B cell (primary cell): ENCODE data around the gene EHD1. TPM values are rescaled to one million over a fixed set of nuclear protein-coding genes. Genes with fewer than 3 reads are reported as not detected.
A peak's percentile ranks its signal among the peaks of the same experiment; 100 is the strongest.

Experiments
- ATAC-seq: fragments of 200-7000 bp; cut with Tn5 transposase; one replicate; pipeline ENCODE4 v1.10.0; 2021; ENCODE audit warnings: low read depth, mild to moderate bottlenecking, moderate number of reproducible peaks, moderate library complexity
- CTCF ChIA-PET: fragments of 350-600 bp; sonication (Branson Sonifier 250); formaldehyde crosslinking; loops from one replicate; lab custom pipeline; 2021; ENCODE audit warnings: antibody characterized with exemption, inconsistent platforms; lab: Charles Lee
- POLR2A ChIA-PET: fragments of 350-600 bp; sonication (Branson Sonifier 250); formaldehyde crosslinking; loops from one replicate; lab custom pipeline; 2021; ENCODE audit warnings: antibody characterized with exemption; lab: Charles Lee
- DNase-seq: peaks from one replicate; pipeline ENCODE4 v3.0.0; 2013
- H2AFZ ChIP-seq: 2 replicates; pipeline ENCODE4 v1.6.1; 2012; ENCODE audit warnings: mild to moderate bottlenecking, low read depth, low read length; ENCODE audit not compliant: insufficient read depth, poor library complexity, severe bottlenecking
- H3K27ac ChIP-seq, 2 donors: 1 replicate in 1 of 2; 2 replicates in 1 of 2; pipeline ENCODE4 v1.5.1; 2012 to 2013; ENCODE audit warnings: low read length in 2 of 2, mild to moderate bottlenecking in 2 of 2, moderate library complexity in 1 of 2
- H3K27me3 ChIP-seq, 4 experiments: fragments of 200-600 bp in 1 of 4; sonication (generic) in 1 of 4; replicated peaks in 1 of 4; 1 replicate in 2 of 4; 2 replicates in 2 of 4; pipeline versions ENCODE4 v1.6.1 to v1.7.0; 2013 to 2016; ENCODE audit warnings: low read length in 3 of 4, mild to moderate bottlenecking in 2 of 4, mixed read lengths in 1 of 4, moderate library complexity in 1 of 4; ENCODE audit not compliant: insufficient read depth in 4 of 4, control insufficient read depth in 3 of 4; ENCODE audit errors: control extremely low read depth in 1 of 4
- H3K36me3 ChIP-seq, 2 experiments: replicated peaks in 1 of 2; 1 replicate in 1 of 2; 2 replicates in 1 of 2; pipeline versions ENCODE4 v1.6.1 to v1.7.1; 2013; ENCODE audit warnings: low read length in 1 of 2; ENCODE audit not compliant: insufficient read depth in 2 of 2, control insufficient read depth in 1 of 2; ENCODE audit errors: control extremely low read depth in 1 of 2, extremely low read depth in 1 of 2
- H3K4me1 ChIP-seq, 2 donors: fragments of 200-600 bp in 1 of 2; sonication (generic) in 1 of 2; 1 replicate in 1 of 2; 2 replicates in 1 of 2; pipeline versions ENCODE4 v1.5.1 to v1.6.1; 2013 to 2017; ENCODE audit warnings: low read length in 2 of 2; ENCODE audit not compliant: control insufficient read depth in 2 of 2, insufficient read depth in 2 of 2
- H3K4me2 ChIP-seq: replicated peaks from 2 replicates; pipeline ENCODE3; 2012; ENCODE audit warnings: mild to moderate bottlenecking, low read depth, low read length; ENCODE audit not compliant: poor library complexity, severe bottlenecking
- H3K4me3 ChIP-seq, 5 experiments: fragments of 200-600 bp in 1 of 5; sonication (generic) in 1 of 5; 1 replicate in 3 of 5; 2 replicates in 2 of 5; pipeline versions ENCODE4 v1.5.1 to v1.7.0; 2011 to 2016; ENCODE audit warnings: low read length in 4 of 5, mild to moderate bottlenecking in 4 of 5, low read depth in 2 of 5, control low read depth in 1 of 5, moderate library complexity in 1 of 5; ENCODE audit not compliant: insufficient read depth in 1 of 5; ENCODE audit errors: control extremely low read depth in 1 of 5, extremely low read depth in 1 of 5
- H3K79me2 ChIP-seq: fragments of 200-600 bp; sonication (generic); one replicate; pipeline ENCODE4 v1.6.0; 2016; ENCODE audit warnings: low read length; ENCODE audit not compliant: control insufficient read depth, insufficient read depth
- H3K9ac ChIP-seq: fragments of 200-600 bp; sonication (generic); 2 replicates; pipeline ENCODE4 v1.6.1; 2017; ENCODE audit warnings: mild to moderate bottlenecking, low read length, moderate library complexity
- H3K9me3 ChIP-seq, 3 donors: one replicate each; pipeline versions ENCODE4 v1.6.1 to v1.7.1; 2013; ENCODE audit warnings: low read length in 2 of 3; ENCODE audit not compliant: control insufficient read depth in 2 of 3, insufficient read depth in 1 of 3; ENCODE audit errors: control extremely low read depth in 1 of 3
- H4K20me1 ChIP-seq: 2 replicates; pipeline ENCODE4 v1.6.0; 2012; ENCODE audit warnings: mild to moderate bottlenecking, low read length; ENCODE audit not compliant: insufficient read depth, control insufficient read depth, poor library complexity, severe bottlenecking
- H3K27ac Mint-ChIP-seq: one replicate; pipeline ENCODE4 v1.8.0; 2021; ENCODE audit warnings: mixed read lengths
- H3K27me3 Mint-ChIP-seq: one replicate; pipeline ENCODE4 v1.8.0; 2021; ENCODE audit warnings: mixed read lengths
- H3K4me1 Mint-ChIP-seq: one replicate; pipeline ENCODE4 v1.8.0; 2021; ENCODE audit warnings: mixed read lengths
- H3K4me3 Mint-ChIP-seq: one replicate; pipeline ENCODE4 v1.8.0; 2021; ENCODE audit warnings: mixed read lengths
- H3K9me3 Mint-ChIP-seq: one replicate; pipeline ENCODE4 v1.8.0; 2022; ENCODE audit warnings: mixed read lengths; ENCODE audit not compliant: insufficient read depth
- EZH2 ChIP-seq: IDR thresholded peaks from 2 replicates; pipeline ENCODE4 v1.6.1; 2012; ENCODE audit warnings: borderline replicate concordance, low read depth, mild to moderate bottlenecking, moderate library complexity, low read length; ENCODE audit not compliant: insufficient read depth, poor library complexity, severe bottlenecking
- WGBS: methylation state at CpG from one replicate; pipeline ENCODE4 v1.1.5; 2013; ENCODE audit warnings: missing lambda C conversion rate; ENCODE audit not compliant: insufficient coverage; 5-methylcytosine and 5-hydroxymethylcytosine counted together
- intact Hi-C: fragments of 100-400 bp; cut with micrococcal nuclease; formaldehyde crosslinking; loops from one replicate; pipeline ENCODE4 v1.10.0; 2022
- polyA minus RNA-seq: library from RNA; depleted of rRNA, polyadenylated mRNA; stranded (reverse); fragments of >200 nt; gene quantifications from 2 replicates; pipeline ENCODE4 v1.2.3, GENCODE V29; 2012
- polyA plus RNA-seq: library from polyadenylated mRNA; depleted of rRNA; stranded (reverse); fragments of >200 nt; gene quantifications from 2 replicates; pipeline ENCODE4 v1.2.3, GENCODE V29; 2012
- total RNA-seq, 2 donors: library from RNA; stranded (reverse); fragments of 120-200 nt in 1 of 2; gene quantifications; 1 replicate in 1 of 2; 2 replicates in 1 of 2; pipeline versions ENCODE4 v1.2.3 to v1.2.4, GENCODE V29; 2013 to 2022
- TF ChIP-seq, protein P1 (sequence below): fragments of 200-600 bp; IDR thresholded peaks from one replicate; pipeline ENCODE4 v1.8.0; 2022; ENCODE audit warnings: antibody characterized with exemption, mild to moderate bottlenecking

Gene EHD1
- total RNA-seq = 249 and 280 TPM in 2 replicates
- total RNA-seq (2013) = 65.0 TPM
- 208 and 223 TPM in 2 replicates for polyA plus RNA-seq
- polyA minus RNA-seq = 246 and 337 TPM in 2 replicates

DNA sequence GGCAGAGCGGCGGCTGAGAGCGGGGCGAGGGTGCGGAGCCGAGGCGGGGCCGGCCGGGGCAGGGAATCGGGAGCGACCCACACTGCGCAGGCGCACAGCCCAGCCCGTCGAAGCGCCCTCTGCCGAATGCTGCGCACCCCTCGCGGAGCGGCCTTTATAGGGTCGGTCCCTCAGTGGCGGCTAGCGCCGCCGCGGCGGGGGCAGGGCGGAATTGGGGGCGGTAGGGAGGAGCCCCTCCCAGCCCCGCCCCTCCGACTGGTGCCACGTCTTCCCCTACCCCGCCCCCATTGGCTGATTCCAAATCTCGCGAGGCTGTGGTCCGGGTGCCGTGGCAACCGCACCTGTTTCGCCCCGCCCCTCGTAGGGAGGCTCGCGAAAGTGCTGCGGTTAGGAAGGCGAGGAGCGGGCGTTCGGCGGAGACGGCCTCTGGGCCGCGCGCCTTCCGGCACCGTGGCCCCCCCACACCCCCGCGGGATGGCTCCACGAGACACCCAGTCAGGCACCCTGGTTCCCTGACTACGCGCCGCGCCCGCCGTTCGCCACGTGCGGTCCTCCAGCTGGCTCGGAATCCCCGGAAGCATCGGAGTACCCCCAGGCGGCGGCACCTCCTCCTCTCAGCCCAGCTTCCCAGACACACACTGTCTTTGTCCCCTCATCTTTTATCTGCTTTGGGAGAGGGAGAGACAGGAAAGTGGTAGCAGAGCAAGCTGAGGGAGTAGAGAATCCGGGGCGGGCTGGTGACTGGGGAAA is at the start of gene EHD1:
TSS of gene EHD1 (minus strand) at position 128 of the 750 bp plus-strand sequence. CDS start 157 bp downstream, outside the sequence.
- H3K4me3 Mint-ChIP-seq = peak within 1 kb of the TSS; percentile 95
- TF ChIP-seq, protein P1, sequence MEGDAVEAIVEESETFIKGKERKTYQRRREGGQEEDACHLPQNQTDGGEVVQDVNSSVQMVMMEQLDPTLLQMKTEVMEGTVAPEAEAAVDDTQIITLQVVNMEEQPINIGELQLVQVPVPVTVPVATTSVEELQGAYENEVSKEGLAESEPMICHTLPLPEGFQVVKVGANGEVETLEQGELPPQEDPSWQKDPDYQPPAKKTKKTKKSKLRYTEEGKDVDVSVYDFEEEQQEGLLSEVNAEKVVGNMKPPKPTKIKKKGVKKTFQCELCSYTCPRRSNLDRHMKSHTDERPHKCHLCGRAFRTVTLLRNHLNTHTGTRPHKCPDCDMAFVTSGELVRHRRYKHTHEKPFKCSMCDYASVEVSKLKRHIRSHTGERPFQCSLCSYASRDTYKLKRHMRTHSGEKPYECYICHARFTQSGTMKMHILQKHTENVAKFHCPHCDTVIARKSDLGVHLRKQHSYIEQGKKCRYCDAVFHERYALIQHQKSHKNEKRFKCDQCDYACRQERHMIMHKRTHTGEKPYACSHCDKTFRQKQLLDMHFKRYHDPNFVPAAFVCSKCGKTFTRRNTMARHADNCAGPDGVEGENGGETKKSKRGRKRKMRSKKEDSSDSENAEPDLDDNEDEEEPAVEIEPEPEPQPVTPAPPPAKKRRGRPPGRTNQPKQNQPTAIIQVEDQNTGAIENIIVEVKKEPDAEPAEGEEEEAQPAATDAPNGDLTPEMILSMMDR = peak; percentile 57
- TF ChIP-seq EZH2 = no peak
- Histone ChIP-seq H3K4me2 (peak within 1 kb of the TSS; percentile 96), H4K20me1 (peaks cover 44% of the 10 kb centered on the region), H3K9me3 (peaks cover 0 to 4% (median 0%) of the 10 kb centered on the region in 3 donors), H3K4me3 (peak within 1 kb of the TSS; percentile 78 to 99 (median 92)), H2AFZ (peak within 1 kb of the TSS; percentile 52), H3K79me2 (peaks cover 47% of the 10 kb centered on the region), H3K27me3 (no peaks in the 10 kb centered on the region), H3K9ac (peak within 1 kb of the TSS; percentile 99), H3K4me1 (peaks cover 48 to 59% of the 10 kb centered on the region in 2 donors), H3K27ac (peak within 1 kb of the TSS; percentile 86 to 99), H3K36me3 (peaks cover 0 to 17% of the 10 kb centered on the region in 2 experiments)
- under 1% methylated on average over 61 of the region's 75 CpGs for WGBS
- no peaks in the 10 kb centered on the region for H3K27me3 Mint-ChIP-seq
- DNase-seq (peak; percentile 100), ATAC-seq (peak; percentile 84)
- H3K27ac Mint-ChIP-seq = peak within 1 kb of the TSS; percentile 94
- ChIA-PET POLR2A (interaction anchor here (0.6 to 10.0 kb wide), 12 partner anchors 9 to 986 kb away, joined by 3 to 158 read pairs (median 4); no protein-coding TSS in a partner anchor), CTCF (interaction anchor here (0.8 to 30.2 kb wide), 5 partner anchors 9 to 118 kb away, joined by 3 to 1254 read pairs (median 9); partner anchors contain the start of genes BATF2 and CDC42BPG)
- no peaks in the 10 kb centered on the region for H3K9me3 Mint-ChIP-seq
- intact Hi-C loops = loop anchor here (1.0 to 2.0 kb wide), 6 partner anchors 13 to 133 kb away; partner anchors contain the start of genes ATG2A and MAP4K2
- peaks cover 61% of the 10 kb centered on the region for H3K4me1 Mint-ChIP-seq
